GM19099 (cell line): ENCODE measurements around the gene FOXC2.
A peak's percentile ranks its signal among the peaks of the same experiment; 100 is the strongest.

Experiments used
- POLR2A ChIP-seq: IDR thresholded peaks from 3 replicates; pipeline ENCODE4 v1.6.1; 2011; ENCODE audit warnings: low read depth; ENCODE audit not compliant: insufficient read length; ENCODE audit errors: extremely low read depth

FOXC2 gene

GRCh38 chr16:86595983-86596605 is 29.5 kb downstream of the FOXC2 start:
- TF ChIP-seq POLR2A = no peak

GRCh38 chr16:86597126-86597879 is 30.7 kb downstream of the FOXC2 start:
- TF ChIP-seq POLR2A = no peak

- no peak for TF ChIP-seq POLR2A
These were observed 31.4 kb downstream of the FOXC2 start for GRCh38 chr16:86597880-86598606.

GRCh38 chr16:86598607-86599565 is 32.3 kb downstream of the FOXC2 start:
- TF ChIP-seq POLR2A = no peak

GRCh38 chr16:86601356-86601755 is 34.7 kb downstream of the FOXC2 start:
- TF ChIP-seq POLR2A = no peak

- no peak for TF ChIP-seq POLR2A
These were observed 35.9 kb downstream of the FOXC2 start for GRCh38 chr16:86602521-86602920.

- TF ChIP-seq POLR2A = peak; percentile 30
These were observed 38.0 kb downstream of the FOXC2 start for GRCh38 chr16:86604436-86605193.

GRCh38 chr16:86605950-86606349 is 39.3 kb downstream of the FOXC2 start:
- no peak for TF ChIP-seq POLR2A

GRCh38 chr16:86608301-86608747 is 41.7 kb downstream of the FOXC2 start:
- no peak for TF ChIP-seq POLR2A

- no peak for TF ChIP-seq POLR2A
These were observed 42.5 kb downstream of the FOXC2 start for GRCh38 chr16:86609115-86609514.

GRCh38 chr16:86609661-86610060 is 43.0 kb downstream of the FOXC2 start:
- no peak for TF ChIP-seq POLR2A

- TF ChIP-seq POLR2A = no peak
These were observed 44.3 kb downstream of the FOXC2 start for GRCh38 chr16:86610779-86611524.

GRCh38 chr16:86611525-86611855 is 44.9 kb downstream of the FOXC2 start:
- TF ChIP-seq POLR2A = no peak

- TF ChIP-seq POLR2A = no peak
These were observed 45.3 kb downstream of the FOXC2 start for GRCh38 chr16:86611941-86612340.

- TF ChIP-seq POLR2A = no peak
These were observed 48.1 kb downstream of the FOXC2 start for GRCh38 chr16:86614699-86615098.
